GM20431 (cell line): ENCODE measurements around the gene MSRB1.
"Not testable (repeated sequence)": the region's sequence is repeated elsewhere in the genome, so short reads cannot be mapped to it uniquely, and the experiment has no call there.

ENCODE experiments used
- in situ Hi-C: fragments of 300-500 bp; cut with MseI, MboI; formaldehyde crosslinking; loops from one replicate; pipeline ENCODE4 v1.15.0; 2020; ENCODE audit warnings: low sequenced_read_pairs; ENCODE audit not compliant: unreplicated experiment

MSRB1 gene

GRCh38 chr16:1906055-1906845 lies 36.7 kb downstream of the MSRB1 start:
- in situ Hi-C loops: no loop called here

- in situ Hi-C loops: no loop called here
These were observed 38.9 kb downstream of the MSRB1 start for GRCh38 chr16:1903845-1904840.

- in situ Hi-C loops: no loop called here
These were observed 39.8 kb downstream of the MSRB1 start for GRCh38 chr16:1903220-1903574.

GRCh38 chr16:1902547-1903219 lies 40.3 kb downstream of the MSRB1 start:
- in situ Hi-C loops: no loop called here

GRCh38 chr16:1900452-1900774 lies 42.6 kb downstream of the MSRB1 start:
- in situ Hi-C loops: no loop called here

GRCh38 chr16:1899641-1900451 lies 43.2 kb downstream of the MSRB1 start:
- in situ Hi-C loops: no loop called here

- in situ Hi-C loops: not testable (repeated sequence)
These were observed 45.3 kb downstream of the MSRB1 start for GRCh38 chr16:1897692-1898091.

GRCh38 chr16:1895949-1896675 lies 46.9 kb downstream of the MSRB1 start:
- in situ Hi-C loops: no loop called here

GRCh38 chr16:1895068-1895467 lies 47.9 kb downstream of the MSRB1 start:
- in situ Hi-C loops: no loop called here

GRCh38 chr16:1890708-1891050 lies 52.3 kb downstream of the MSRB1 start:
- in situ Hi-C loops: no loop called here

GRCh38 chr16:1890024-1890707 lies 52.8 kb downstream of the MSRB1 start:
- in situ Hi-C loops: no loop called here
